ENCODE measurements around the gene HSD17B7. TPM values are rescaled to one million over a fixed set of nuclear protein-coding genes. Genes with fewer than 3 reads are reported as not detected.
A peak's percentile ranks its signal among the peaks of the same experiment; 100 is the strongest.
"Not testable (repeated sequence)": the region's sequence is repeated elsewhere in the genome, so short reads cannot be mapped to it uniquely, and the experiment has no call there.

Gene HSD17B7
- total RNA-seq, 4 donors from 2014 or later = 23.5 to 32.6 (median 26.3) TPM

DNA sequence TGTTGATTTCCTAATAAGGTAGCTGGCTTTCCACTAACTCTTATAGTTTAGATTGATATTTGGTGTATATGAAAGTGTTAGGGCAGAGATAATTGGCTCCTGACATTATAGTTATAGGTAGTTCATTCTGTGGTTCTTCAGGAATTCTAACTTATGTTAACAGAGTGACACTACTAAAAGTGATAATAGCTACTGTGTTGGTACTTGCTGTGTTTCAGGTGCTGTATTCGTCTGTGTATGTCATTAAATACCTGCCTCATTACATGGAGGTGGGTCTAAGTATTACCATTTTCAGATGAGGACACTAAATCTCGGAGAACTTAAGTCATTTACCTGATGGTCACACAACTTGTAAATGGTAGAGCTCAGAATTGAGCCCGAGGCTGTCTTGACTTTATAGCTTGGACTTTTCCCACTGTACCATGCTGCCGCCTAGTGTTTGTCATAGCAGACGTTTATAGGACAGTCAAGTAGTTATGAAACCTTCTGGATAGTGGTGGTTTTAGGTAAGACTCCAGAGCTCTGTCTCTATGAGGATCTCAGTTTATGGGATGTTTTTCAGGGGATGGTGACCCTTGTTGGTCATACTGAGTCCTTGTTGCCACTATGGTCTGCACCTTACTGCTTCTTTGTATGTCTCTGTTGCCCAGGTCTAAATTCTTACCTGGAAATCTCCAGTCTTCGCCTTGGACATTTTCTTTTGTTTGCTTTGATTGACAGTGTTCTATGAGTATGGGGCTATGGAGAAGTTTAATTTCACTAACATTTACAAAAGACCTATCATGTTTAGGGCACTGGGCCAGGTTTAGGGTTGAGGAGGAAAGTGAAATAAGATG is 9.7 kb downstream of the HSD17B7 start:
- peak; percentile 66 to 72 for DNase-seq
- H3K27me3 ChIP-seq; H3K9me3 ChIP-seq; intact Hi-C loops (cut with DNase I); H3K27ac ChIP-seq; H3K4me3 ChIP-seq (replicated peaks in 1 of 3); H3K4me1 ChIP-seq: not testable (repeated sequence)
- peak in 3 of 6 experiments; percentile 40 to 62 (median 45) for TF ChIP-seq CTCF (IDR thresholded peaks at IDR 0.05)
- WGBS, 2 donors = 50 to 60% methylated on average over 6 of the region's 6 CpGs
- H3K36me3 ChIP-seq = peaks cover 0 to 18% of the 10 kb centered on the region in 2 donors

- H3K27ac ChIP-seq; intact Hi-C loops (cut with DNase I); H3K36me3 ChIP-seq; H3K9me3 ChIP-seq; H3K4me3 ChIP-seq (replicated peaks in 1 of 3); H3K4me1 ChIP-seq; DNase-seq; H3K27me3 ChIP-seq: not testable (repeated sequence)
- 100% methylated on average over 2 of the region's 2 CpGs for WGBS, 2 donors
These were observed 17.0 kb downstream of the HSD17B7 start for GRCh38 chr1:162807503-162807902.

DNA sequence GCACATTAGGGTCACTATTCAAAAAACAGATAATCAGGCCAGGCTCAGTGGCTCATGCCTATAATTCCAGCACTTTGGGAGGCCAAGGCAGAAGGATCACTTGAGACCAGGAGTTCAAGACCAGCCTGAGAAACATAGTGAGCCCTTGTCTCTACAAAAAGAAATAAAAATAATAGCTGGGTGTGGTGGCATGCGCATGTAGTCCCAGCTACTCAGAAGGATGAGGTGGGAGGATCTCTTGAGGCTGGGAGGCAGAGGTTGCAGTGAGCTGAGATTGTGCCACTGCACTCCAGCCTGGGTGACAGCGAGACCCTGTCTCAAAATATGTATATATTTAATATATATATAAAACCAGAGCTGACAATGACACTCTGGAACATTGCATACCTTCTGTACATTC is 21.9 kb downstream of the HSD17B7 start:
- intact Hi-C loops (cut with DNase I); DNase-seq; H3K4me3 ChIP-seq (replicated peaks in 1 of 3); H3K4me1 ChIP-seq; H3K27me3 ChIP-seq; H3K9me3 ChIP-seq; H3K27ac ChIP-seq; H3K36me3 ChIP-seq: not testable (repeated sequence)
- WGBS, 2 donors = 98 to 100% methylated on average over 2 of the region's 2 CpGs

- H3K27me3 ChIP-seq; H3K9me3 ChIP-seq; H3K4me1 ChIP-seq; H3K4me3 ChIP-seq (replicated peaks in 1 of 3); H3K27ac ChIP-seq; intact Hi-C loops (cut with DNase I); DNase-seq; H3K36me3 ChIP-seq: not testable (repeated sequence)
- 87 to 90% methylated on average over 2 of the region's 2 CpGs for WGBS, 2 donors
These were observed 27.6 kb downstream of the HSD17B7 start for GRCh38 chr1:162818136-162818535.

- H3K4me1 ChIP-seq; H3K27me3 ChIP-seq; H3K9me3 ChIP-seq; intact Hi-C loops (cut with DNase I); H3K4me3 ChIP-seq (replicated peaks in 1 of 3); DNase-seq; H3K27ac ChIP-seq; H3K36me3 ChIP-seq: not testable (repeated sequence)
- WGBS, 2 donors = 82 to 88% methylated on average over 1 of the region's 1 CpG
These were observed 28.2 kb downstream of the HSD17B7 start for GRCh38 chr1:162818666-162819065.

DNA sequence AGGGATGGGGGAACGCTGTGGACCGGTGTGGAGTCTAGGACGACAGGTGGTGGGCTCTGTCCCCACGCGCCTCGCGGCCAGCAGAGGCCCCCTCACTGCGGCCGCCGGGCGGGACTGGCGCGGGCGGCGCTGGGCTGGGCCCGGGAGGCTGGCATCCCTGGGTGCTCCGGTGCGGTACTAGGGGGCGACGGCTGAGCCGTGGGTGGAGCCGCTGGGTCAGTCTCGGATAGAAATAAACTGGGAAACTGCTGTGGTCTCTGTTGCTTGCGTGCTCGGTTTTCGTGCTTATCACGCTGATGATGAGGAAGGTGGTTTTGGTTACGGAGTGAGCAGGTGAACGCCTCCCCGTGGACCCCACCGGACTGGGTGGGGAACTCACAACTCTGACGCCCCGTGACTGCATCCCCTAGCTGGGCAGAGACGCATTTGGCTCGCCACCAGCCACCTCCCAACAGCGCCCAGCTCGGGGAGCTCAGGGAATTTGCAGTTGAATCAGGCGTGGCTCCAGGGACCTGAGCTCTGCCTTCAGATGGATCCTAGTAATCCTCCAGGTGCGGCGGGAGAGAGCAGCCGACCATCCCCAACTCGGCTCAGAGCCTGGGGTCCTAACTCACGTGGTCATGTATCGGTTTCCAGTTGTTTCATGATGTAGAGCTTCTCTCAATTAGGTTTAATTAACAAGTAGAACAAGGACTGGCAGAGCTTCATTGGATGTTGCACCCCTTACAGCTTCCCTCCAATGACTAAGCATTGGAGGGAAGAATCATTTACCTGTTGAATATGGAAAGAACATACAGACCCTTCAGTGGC is 32.1 kb downstream of the HSD17B7 start:
- H3K36me3 ChIP-seq = no peaks in the 10 kb centered on the region
- no peaks in the 10 kb centered on the region for H3K9me3 ChIP-seq
- intact Hi-C loops (cut with DNase I) = no loop called here
- peak overlapping the region in 1 of 3 donors; percentile 8 for H3K4me3 ChIP-seq (replicated peaks in 1 of 3)
- WGBS, 2 donors = 4% methylated on average over 39 to 44 of the region's 44 CpGs
- TF ChIP-seq POLR2A (IDR thresholded peaks at IDR 0.05) (no peak), CTCF (IDR thresholded peaks at IDR 0.05) (no peak)
- peak; percentile 11 to 38 for DNase-seq
- peaks cover 0 to 9% of the 10 kb centered on the region in 2 donors for H3K4me1 ChIP-seq
- H3K27ac ChIP-seq = no peak overlapping the region
- H3K27me3 ChIP-seq = no peaks in the 10 kb centered on the region

GRCh38 chr1:162823231-162823630 is 32.7 kb downstream of the HSD17B7 start:
- no peak overlapping the region for H3K4me3 ChIP-seq (replicated peaks in 1 of 3)
- intact Hi-C loops (cut with DNase I) = no loop called here
- no peak overlapping the region for H3K27ac ChIP-seq
- WGBS, 2 donors = 87 to 92% methylated on average over 3 of the region's 3 CpGs
- DNase-seq = no peak
- TF ChIP-seq POLR2A (IDR thresholded peaks at IDR 0.05) (no peak), CTCF (IDR thresholded peaks at IDR 0.05) (no peak)
- H3K27me3 ChIP-seq = no peaks in the 10 kb centered on the region
- H3K36me3 ChIP-seq = no peaks in the 10 kb centered on the region
- no peaks in the 10 kb centered on the region for H3K9me3 ChIP-seq
- peaks cover 0 to 9% of the 10 kb centered on the region in 2 donors for H3K4me1 ChIP-seq

Measured in thyroid gland (tissue), 4 donors.